OCI-LY3 (cell line): ENCODE data around the gene FAM131A.

ENCODE experiments used
- EZH2phosphoT487 ChIP-seq: fragments of 200-600 bp; shearing (Covaris generic); IDR thresholded peaks from 2 replicates; pipeline ENCODE4 v1.6.1; 2018; ENCODE audit warnings: antibody characterized with exemption, mixed run types, low read depth
- TF ChIP-seq, protein P1 (sequence below): fragments of 200-600, 300-600 bp; sonication (generic); IDR thresholded peaks from 2 replicates; pipeline ENCODE4 v1.5.1; 2014; ENCODE audit warnings: antibody characterized with exemption, low read length, low read depth

GRCh38 chr3:184382326-184383032 lies 45.1 kb downstream of the FAM131A start:
- TF ChIP-seq, protein P1, sequence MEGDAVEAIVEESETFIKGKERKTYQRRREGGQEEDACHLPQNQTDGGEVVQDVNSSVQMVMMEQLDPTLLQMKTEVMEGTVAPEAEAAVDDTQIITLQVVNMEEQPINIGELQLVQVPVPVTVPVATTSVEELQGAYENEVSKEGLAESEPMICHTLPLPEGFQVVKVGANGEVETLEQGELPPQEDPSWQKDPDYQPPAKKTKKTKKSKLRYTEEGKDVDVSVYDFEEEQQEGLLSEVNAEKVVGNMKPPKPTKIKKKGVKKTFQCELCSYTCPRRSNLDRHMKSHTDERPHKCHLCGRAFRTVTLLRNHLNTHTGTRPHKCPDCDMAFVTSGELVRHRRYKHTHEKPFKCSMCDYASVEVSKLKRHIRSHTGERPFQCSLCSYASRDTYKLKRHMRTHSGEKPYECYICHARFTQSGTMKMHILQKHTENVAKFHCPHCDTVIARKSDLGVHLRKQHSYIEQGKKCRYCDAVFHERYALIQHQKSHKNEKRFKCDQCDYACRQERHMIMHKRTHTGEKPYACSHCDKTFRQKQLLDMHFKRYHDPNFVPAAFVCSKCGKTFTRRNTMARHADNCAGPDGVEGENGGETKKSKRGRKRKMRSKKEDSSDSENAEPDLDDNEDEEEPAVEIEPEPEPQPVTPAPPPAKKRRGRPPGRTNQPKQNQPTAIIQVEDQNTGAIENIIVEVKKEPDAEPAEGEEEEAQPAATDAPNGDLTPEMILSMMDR, result no peak
- no peak for TF ChIP-seq EZH2phosphoT487
